ENCODE measurements around the gene GARIN5B. TPM values are rescaled to one million over a fixed set of nuclear protein-coding genes. Genes with fewer than 3 reads are reported as not detected.

The GARIN5B gene
- total RNA-seq, 1 experiment from 2014 or later, result 0.13 TPM

GRCh38 chr19:55346725-55347441, 16.2 kb downstream of the GARIN5B start:
- Histone ChIP-seq H3K9me3 (ENCODE audit: control insufficient read depth, low read depth, low read length) (no peaks in the 10 kb centered on the region), H3K23me2 (ENCODE audit: insufficient read length, low read depth, low read length, poor library complexity, severe bottlenecking) (peaks cover 3% of the 10 kb centered on the region), H2AK5ac (ENCODE audit: insufficient read length, low read length) (no peak overlapping the region), H3T11ph (ENCODE audit: low read length) (no peak overlapping the region), H3K4me1 (ENCODE audit: insufficient read depth, low read length) (peaks cover 2% of the 10 kb centered on the region; the same call in 1 of the 2 replicates), H2BK5ac (ENCODE audit: insufficient read length, low read length) (no peak overlapping the region), H4K91ac (ENCODE audit: insufficient read length, low read depth, low read length) (no peak overlapping the region), H4K5ac (ENCODE audit: insufficient read length, low read depth, low read length) (no peak overlapping the region), H4K20me1 (ENCODE audit: control insufficient read depth, insufficient read depth, insufficient read length) (no peaks in the 10 kb centered on the region), H3K18ac (ENCODE audit: insufficient read length, low read depth, low read length) (no peak overlapping the region), H2BK120ac (ENCODE audit: low read depth, low read length, poor library complexity, severe bottlenecking) (no peak overlapping the region), H2AFZ (ENCODE audit: low read length) (no peak overlapping the region), H3K23ac (ENCODE audit: insufficient read length, low read depth, low read length) (no peak overlapping the region), H3K14ac (ENCODE audit: insufficient read depth, low read length) (no peak overlapping the region; the same call in 1 of the 2 replicates), H3K79me2 (ENCODE audit: insufficient read depth, low read length) (no peaks in the 10 kb centered on the region), H3K27ac (ENCODE audit: insufficient read length, low read depth, low read length) (no peak overlapping the region), H3K9ac (ENCODE audit: extremely low read depth, insufficient read length, low read length) (no peak overlapping the region), H3K79me1 (ENCODE audit: insufficient read depth, low read depth, low read length, poor library complexity, severe bottlenecking) (no peaks in the 10 kb centered on the region), H2BK15ac (ENCODE audit: low read depth, low read length) (no peak overlapping the region), H4K8ac (replicated peaks; ENCODE audit: insufficient read length, low read depth, low read length) (no peak overlapping the region), H2BK12ac (ENCODE audit: insufficient read length, low read depth, low read length) (no peak overlapping the region), H2BK20ac (ENCODE audit: low read depth, low read length, poor library complexity, severe bottlenecking) (no peak overlapping the region), H3K27me3 (ENCODE audit: insufficient read depth, low read length) (no peaks in the 10 kb centered on the region; the same call in 1 of the 2 replicates), H3K56ac (ENCODE audit: insufficient read length, low read depth, low read length) (no peak overlapping the region), H3K4me2 (ENCODE audit: insufficient read depth, insufficient read length, low read length) (no peak overlapping the region), H3K4ac (ENCODE audit: low read depth, low read length) (no peak overlapping the region)
- no CpG with 5 or more reads among the region's 41 CpGs for WGBS (ENCODE audit: extremely low coverage, insufficient read length, low lambda C conversion rate)
- Mint-ChIP-seq H3K9me3 (no peaks in the 10 kb centered on the region; a peak in 1 of 5 replicates), H3K4me1 (peaks cover 48 to 68% of the 10 kb centered on the region in 2 experiments), H3K27me3 (ENCODE audit: low read depth) (peaks cover 15% of the 10 kb centered on the region), H3K4me3 (no peak overlapping the region), H3K27ac (no peak overlapping the region), H3K36me3 (ENCODE audit: insufficient read depth in 1 of 3, low read depth in 3 of 3) (peaks cover 23 to 59% (median 49%) of the 10 kb centered on the region in 3 experiments; a peak in 6 of 7 replicates)
- DNase-seq, result no peak
- TF ChIP-seq CTCF (conservative IDR thresholded peaks at IDR 0.05), result no peak
